GM08714 (cell line): ENCODE data around the gene RPS4Y2.

Experiments used
- H3K4me3 ChIP-seq: fragments of 200-500 bp; sonication (Bioruptor generic); 2 replicates; pipeline ENCODE4 v1.5.1; 2014; ENCODE audit warnings: mild to moderate bottlenecking, low read length, inconsistent platforms
- ZNF274 ChIP-seq: IDR thresholded peaks from 2 replicates; pipeline ENCODE4 v1.6.1; 2012; ENCODE audit warnings: mild to moderate bottlenecking, low read depth, low read length

RPS4Y2 gene

DNA sequence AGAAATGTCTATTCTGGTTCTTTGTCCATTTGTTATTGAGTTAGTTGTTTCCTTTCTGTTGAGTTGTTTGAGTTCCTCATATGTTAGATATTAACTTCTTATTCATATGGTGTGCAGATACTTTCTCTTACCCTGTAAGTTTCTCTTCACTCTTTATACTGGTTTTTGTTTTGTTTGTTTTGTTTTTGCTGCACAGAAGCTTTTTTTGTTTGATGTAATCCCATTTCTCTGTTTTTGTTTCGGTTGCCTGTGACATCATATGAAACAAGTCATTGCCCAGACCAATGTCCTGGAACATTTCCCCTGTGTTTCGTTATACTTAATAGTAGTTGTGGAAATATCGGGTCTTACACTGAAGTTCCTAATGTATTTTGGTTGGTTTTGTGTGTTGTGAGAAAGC is 31.2 kb downstream of the RPS4Y2 start:
- H3K4me3 ChIP-seq, result no peak overlapping the region
- TF ChIP-seq ZNF274, result no peak

DNA sequence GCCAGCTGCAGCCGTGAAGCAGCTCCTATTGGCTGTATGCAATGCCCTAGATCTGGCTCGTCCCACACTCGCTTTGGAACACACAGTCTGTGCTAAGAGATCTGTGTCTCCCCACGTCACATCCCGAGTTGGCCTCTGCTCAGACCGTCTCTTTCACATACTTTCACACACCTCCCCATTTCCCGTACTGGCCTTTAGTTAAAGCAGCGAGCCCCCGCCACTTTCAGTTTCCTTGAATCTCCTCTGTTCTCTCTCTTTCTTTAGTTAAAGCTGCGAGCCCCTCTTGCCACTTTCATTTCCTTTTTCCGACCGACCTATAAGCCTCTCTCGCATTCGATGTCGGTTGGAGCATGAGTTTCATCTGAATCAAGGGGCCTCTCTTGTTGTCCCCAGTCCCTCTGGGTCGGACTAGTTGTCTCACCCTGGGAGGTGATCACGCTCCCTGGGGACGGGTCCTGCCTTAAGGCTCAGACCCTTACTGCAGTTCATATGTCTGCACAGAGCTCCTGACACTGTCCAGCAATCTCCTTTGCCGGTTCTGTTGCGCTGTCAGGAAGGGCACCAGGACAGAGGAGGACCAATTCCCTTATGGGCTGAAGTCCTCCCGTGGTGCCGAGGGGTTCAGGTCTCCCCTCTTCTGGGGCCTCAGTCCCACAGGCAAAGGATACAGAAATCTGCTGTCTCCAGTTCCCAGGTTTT is 42.6 kb downstream of the RPS4Y2 start:
- H3K4me3 ChIP-seq, result no peak overlapping the region
- no peak for TF ChIP-seq ZNF274

DNA sequence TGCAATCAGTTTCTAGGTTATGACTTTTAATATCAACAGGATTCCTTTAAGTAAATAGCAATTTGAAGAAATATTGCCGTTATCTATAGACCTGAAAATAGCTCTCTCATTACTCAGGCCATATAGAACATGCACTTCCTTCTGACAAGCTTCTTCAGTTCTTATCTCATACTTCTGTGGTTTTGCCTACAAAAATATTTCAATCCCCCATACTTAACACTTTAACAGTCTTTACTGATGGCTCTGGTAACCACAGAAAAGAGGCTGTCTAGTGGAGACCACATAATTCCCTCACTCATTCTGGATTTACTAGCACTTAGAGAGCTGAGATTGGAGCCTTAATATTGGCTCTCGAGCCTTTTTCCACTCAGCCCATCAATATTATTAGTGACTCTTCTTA is 46.8 kb downstream of the RPS4Y2 start:
- no peak for TF ChIP-seq ZNF274
- no peak overlapping the region for H3K4me3 ChIP-seq

DNA sequence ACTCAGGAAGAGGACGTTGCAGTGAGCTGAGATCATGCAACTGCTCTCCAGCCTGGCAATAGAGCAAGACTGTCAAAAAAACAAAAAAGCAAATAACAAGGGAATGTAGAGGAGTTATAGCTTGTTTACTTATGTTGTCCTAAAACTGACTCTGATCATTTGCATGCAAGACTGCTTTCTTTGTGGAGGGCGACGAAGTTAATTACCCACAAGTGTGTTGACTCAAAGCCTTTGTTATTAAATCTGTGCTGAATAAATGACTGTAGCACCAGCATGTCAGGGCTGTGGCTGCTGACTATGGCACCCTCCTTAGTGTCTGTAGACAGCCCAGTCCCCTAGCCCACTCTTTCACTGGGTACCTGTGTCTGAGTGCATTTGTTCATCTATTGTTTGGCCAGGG is 50.3 kb downstream of the RPS4Y2 start:
- no peak for TF ChIP-seq ZNF274
- H3K4me3 ChIP-seq, result no peak overlapping the region

DNA sequence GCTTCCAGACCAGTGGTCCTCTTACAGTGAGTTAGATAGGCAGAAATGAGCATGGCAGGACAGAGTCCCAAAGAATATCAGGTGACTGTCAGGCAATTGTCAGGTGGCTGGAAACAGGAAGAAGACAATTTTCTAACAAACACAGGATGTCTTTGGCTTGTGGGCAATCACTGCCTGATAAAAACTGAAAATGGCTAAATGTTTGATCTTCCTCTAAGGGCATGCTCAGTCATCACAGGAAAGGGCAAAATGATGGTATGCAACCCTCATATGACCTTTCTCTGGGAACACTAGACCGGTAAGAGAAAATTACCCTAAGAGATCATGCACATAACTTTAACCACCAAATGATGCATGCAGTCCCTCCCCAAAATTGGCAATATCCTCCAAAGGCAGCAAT is 57.6 kb downstream of the RPS4Y2 start:
- H3K4me3 ChIP-seq, result no peak overlapping the region
- no peak for TF ChIP-seq ZNF274

DNA sequence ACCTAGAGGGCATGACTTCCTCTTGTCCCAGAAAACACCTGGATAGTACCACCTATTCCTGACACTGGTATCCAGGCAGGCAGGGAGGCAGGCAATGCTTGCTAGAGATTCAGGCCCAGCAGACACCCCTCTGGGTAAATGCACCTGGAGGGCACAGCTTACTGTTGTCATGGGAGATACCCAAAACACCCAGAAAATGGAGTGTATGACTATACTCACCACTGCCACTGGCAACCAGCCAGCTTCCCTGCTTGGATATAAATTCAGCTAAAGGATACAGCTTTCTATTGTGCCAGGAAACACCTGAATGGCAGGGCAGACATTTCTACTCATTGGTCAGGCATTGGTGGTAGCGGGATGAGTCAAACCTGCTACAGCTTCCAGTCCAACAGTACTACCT is 58.9 kb downstream of the RPS4Y2 start:
- TF ChIP-seq ZNF274, result no peak
- no peak overlapping the region for H3K4me3 ChIP-seq

DNA sequence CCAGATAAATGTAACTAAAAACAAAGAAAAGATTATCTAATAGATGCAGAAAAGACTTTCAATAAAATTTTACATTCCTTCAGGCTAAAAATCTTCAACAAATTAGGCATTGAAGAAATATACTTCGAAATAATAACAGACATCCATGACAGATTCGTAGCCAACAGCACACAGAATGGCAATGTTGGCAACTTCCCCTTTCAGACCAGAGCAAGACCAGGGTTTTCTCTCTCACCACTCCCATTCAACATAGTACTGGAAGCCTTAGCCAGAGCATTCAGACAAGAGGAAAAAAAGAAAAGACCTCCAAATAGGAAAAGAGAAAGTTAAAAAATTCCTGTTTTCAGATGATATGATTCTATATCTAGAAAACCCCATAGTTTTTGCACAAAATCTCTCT is 61.2 kb downstream of the RPS4Y2 start:
- no peak for TF ChIP-seq ZNF274
- H3K4me3 ChIP-seq, result no peak overlapping the region
